Peyer's patch (tissue), 4 donors: ENCODE data around the gene ZNF282. TPM values are rescaled to one million over a fixed set of nuclear protein-coding genes. Genes with fewer than 3 reads are reported as not detected.
"Not testable (repeated sequence)": the region's sequence is repeated elsewhere in the genome, so short reads cannot be mapped to it uniquely, and the experiment has no call there.

ENCODE experiments used
- DNase-seq, 3 donors: peaks; one replicate each; pipeline ENCODE4 v3.0.0-alpha.2; 2017 to 2019
- H3K27ac ChIP-seq, 4 donors: fragments of 200-600 bp; sonication (generic); one replicate each; pipeline ENCODE4 v1.5.1; 2016 to 2019
- H3K27me3 ChIP-seq, 2 donors: fragments of 200-600 bp; sonication (generic); one replicate each; pipeline ENCODE4 v1.5.1; 2019
- H3K36me3 ChIP-seq, 3 donors: fragments of 200-600 bp; sonication (generic); one replicate each; pipeline ENCODE4 v1.5.1; 2016 to 2019
- H3K4me1 ChIP-seq, 4 donors: fragments of 200-600 bp; sonication (generic); one replicate each; pipeline ENCODE4 v1.5.1; 2016 to 2019
- H3K4me3 ChIP-seq, 4 donors: fragments of 200-600 bp; sonication (generic); 1 replicate in 3 of 4; 2 replicates in 1 of 4; pipeline ENCODE4 v1.5.1; 2016 to 2019; ENCODE audit warnings: mild to moderate bottlenecking in 1 of 4
- H3K9me3 ChIP-seq, 4 donors: fragments of 200-600 bp; sonication (generic); one replicate each; pipeline ENCODE4 v1.5.1; 2016 to 2019; ENCODE audit warnings: mild to moderate bottlenecking in 1 of 4
- CTCF ChIP-seq, 6 experiments: fragments of 450-650 bp in 4 of 6; fragments of 200-600 bp in 2 of 6; sonication (generic) in 1 of 6; IDR thresholded peaks; one replicate each; pipeline ENCODE4 v1.5.1; 2017 to 2019; ENCODE audit warnings: antibody characterized with exemption in 6 of 6, mild to moderate bottlenecking in 3 of 6, moderate library complexity in 1 of 6
- POLR2A ChIP-seq, 2 donors: fragments of 450-650 bp; IDR thresholded peaks; one replicate each; pipeline ENCODE4 v1.5.1; 2017; ENCODE audit warnings: antibody characterized with exemption in 2 of 2, mild to moderate bottlenecking in 2 of 2, moderate library complexity in 2 of 2
- total RNA-seq, 4 donors: library from RNA; depleted of rRNA; stranded (reverse); fragments of >200 nt; gene quantifications; one replicate each; pipeline ENCODE4 v1.1.0, GENCODE V29; 2016

ZNF282 gene
- total RNA-seq, 4 donors from 2014 or later = 22.8 to 37.3 (median 31.7) TPM

- no peaks in the 10 kb centered on the region for H3K27me3 ChIP-seq
- no peak overlapping the region for H3K4me3 ChIP-seq
- H3K36me3 ChIP-seq = peaks cover 0 to 55% (median 0%) of the 10 kb centered on the region in 3 donors
- H3K9me3 ChIP-seq = no peaks in the 10 kb centered on the region
- no peak overlapping the region for H3K27ac ChIP-seq
- TF ChIP-seq CTCF (IDR thresholded peaks at IDR 0.05) = no peak
- TF ChIP-seq POLR2A (IDR thresholded peaks at IDR 0.05) = no peak
- H3K4me1 ChIP-seq = peaks cover 0 to 5% (median 0%) of the 10 kb centered on the region in 4 donors
- DNase-seq = no peak
Observed at GRCh38 chr7:149225106-149225505, 29.8 kb downstream of the ZNF282 start.

GRCh38 chr7:149225656-149226055 is 30.3 kb downstream of the ZNF282 start:
- Histone ChIP-seq H3K9me3 (no peaks in the 10 kb centered on the region), H3K27ac (no peak overlapping the region), H3K4me3 (no peak overlapping the region), H3K27me3 (no peaks in the 10 kb centered on the region), H3K36me3 (peaks cover 0 to 49% (median 0%) of the 10 kb centered on the region in 3 donors), H3K4me1 (peaks cover 0 to 5% (median 0%) of the 10 kb centered on the region in 4 donors)
- TF ChIP-seq POLR2A (IDR thresholded peaks at IDR 0.05) = no peak
- no peak for TF ChIP-seq CTCF (IDR thresholded peaks at IDR 0.05)
- DNase-seq = no peak

GRCh38 chr7:149226366-149226765 is 31.0 kb downstream of the ZNF282 start:
- H3K4me3 ChIP-seq, DNase-seq, H3K4me1 ChIP-seq, H3K9me3 ChIP-seq, H3K27ac ChIP-seq, H3K27me3 ChIP-seq: not testable (repeated sequence)
- H3K36me3 ChIP-seq = peaks cover 0 to 42% (median 0%) of the 10 kb centered on the region in 3 donors

DNA sequence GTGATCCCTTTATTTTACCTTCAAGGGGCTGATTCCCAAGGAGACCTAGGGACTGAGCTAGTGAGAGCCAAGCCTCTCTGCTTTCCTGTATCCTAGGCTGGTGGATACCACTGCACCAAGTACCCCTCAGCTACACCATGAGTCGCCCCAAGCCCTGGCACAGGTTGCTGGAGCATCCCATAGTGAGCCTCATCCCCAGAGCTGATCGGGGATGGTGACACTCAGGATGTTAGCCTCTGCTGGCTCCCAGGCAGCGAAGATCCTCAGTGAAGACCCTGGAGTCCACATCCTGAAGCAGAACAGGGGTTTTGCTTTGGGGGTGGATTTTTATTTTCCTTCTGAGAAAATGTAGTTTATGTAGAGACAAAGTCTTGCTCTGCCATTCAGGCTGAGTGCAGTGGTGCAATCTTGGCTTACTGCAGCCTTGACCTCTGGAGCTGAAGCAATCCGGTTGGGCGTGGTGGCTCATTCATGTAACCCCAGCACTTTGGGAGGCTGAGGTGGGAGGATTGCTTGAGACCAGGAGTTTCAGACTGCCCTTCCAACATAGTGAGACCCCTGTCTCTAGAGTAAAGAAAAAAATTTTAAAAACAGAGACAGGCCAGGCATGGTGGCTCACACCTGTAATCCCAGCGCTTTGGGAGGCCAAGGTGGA is 31.6 kb downstream of the ZNF282 start:
- Histone ChIP-seq H3K4me1 (peaks cover 0 to 5% (median 0%) of the 10 kb centered on the region in 4 donors), H3K27me3 (no peaks in the 10 kb centered on the region), H3K27ac (no peak overlapping the region), H3K9me3 (no peaks in the 10 kb centered on the region), H3K36me3 (peaks cover 0 to 38% (median 0%) of the 10 kb centered on the region in 3 donors), H3K4me3 (no peak overlapping the region)
- TF ChIP-seq CTCF (IDR thresholded peaks at IDR 0.05) (no peak), POLR2A (IDR thresholded peaks at IDR 0.05) (no peak)
- peak in 1 of 3 donors; percentile 52 for DNase-seq

DNA sequence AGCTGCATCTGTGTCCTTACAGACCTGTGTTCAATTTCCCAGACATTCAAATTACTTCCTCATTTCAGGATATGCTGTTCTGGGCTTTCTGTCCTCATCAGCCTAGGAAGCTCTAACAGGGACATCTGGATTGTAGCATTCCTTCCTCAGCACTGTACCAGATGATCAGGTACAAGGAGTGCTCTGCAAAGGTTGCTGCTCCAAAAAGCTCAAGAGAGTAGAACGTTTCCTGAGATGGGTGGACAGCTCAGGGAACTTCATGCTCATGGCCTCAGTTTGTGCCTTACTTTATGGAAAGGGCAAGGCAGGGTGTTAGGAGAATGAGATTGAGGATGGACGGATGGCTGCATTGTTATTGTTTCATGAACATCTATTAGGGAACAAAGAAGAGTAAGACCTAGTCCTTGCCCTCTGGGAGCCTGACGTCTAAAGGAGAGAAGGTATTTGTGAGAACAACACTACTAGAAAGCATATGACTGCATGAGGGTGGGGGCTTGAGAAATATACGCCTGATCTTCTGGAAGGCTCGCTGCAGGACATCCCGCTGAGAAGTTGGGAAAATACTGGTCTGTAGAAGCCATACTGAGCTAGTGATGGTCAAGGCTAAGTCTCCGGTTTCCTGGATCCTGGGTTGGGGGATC is 33.6 kb downstream of the ZNF282 start:
- H3K27ac ChIP-seq = no peak overlapping the region
- peaks cover 0 to 21% (median 0%) of the 10 kb centered on the region in 3 donors for H3K36me3 ChIP-seq
- H3K9me3 ChIP-seq = no peaks in the 10 kb centered on the region
- H3K27me3 ChIP-seq = no peaks in the 10 kb centered on the region
- no peak overlapping the region for H3K4me3 ChIP-seq
- no peak for TF ChIP-seq CTCF (IDR thresholded peaks at IDR 0.05)
- TF ChIP-seq POLR2A (IDR thresholded peaks at IDR 0.05) = no peak
- peaks cover 0 to 5% (median 0%) of the 10 kb centered on the region in 4 donors for H3K4me1 ChIP-seq
- no peak for DNase-seq

DNA sequence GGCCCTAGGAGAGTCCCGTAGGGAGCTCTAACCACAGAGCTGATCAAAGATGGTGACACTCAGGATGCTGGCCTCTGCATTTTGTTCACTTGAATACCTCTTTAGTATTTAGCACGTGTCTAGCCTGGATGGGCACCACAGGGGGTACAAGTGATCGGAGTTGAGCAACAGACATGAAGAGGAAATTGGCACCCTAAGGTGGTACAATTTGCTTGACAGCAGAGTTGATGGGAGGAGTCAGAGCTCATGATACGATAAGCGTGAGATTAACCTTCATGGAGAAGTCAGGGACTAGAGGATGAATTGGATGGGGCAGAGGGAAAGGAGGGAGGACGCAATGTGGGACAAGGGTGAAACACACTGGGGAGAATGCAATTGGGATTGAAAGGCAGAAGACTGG is 34.2 kb downstream of the ZNF282 start:
- peaks cover 0 to 15% (median 0%) of the 10 kb centered on the region in 3 donors for H3K36me3 ChIP-seq
- no peaks in the 10 kb centered on the region for H3K27me3 ChIP-seq
- no peak overlapping the region for H3K4me3 ChIP-seq
- H3K4me1 ChIP-seq = peaks cover 0 to 5% (median 0%) of the 10 kb centered on the region in 4 donors
- TF ChIP-seq CTCF (IDR thresholded peaks at IDR 0.05) (no peak), POLR2A (IDR thresholded peaks at IDR 0.05) (no peak)
- no peak for DNase-seq
- no peaks in the 10 kb centered on the region for H3K9me3 ChIP-seq
- H3K27ac ChIP-seq = no peak overlapping the region
